ENCODE measurements around the gene HBP1. TPM values are rescaled to one million over a fixed set of nuclear protein-coding genes. Genes with fewer than 3 reads are reported as not detected.

The HBP1 gene
- polyA plus RNA-seq, 1 donor from 2014 or later = 37.7 TPM

DNA sequence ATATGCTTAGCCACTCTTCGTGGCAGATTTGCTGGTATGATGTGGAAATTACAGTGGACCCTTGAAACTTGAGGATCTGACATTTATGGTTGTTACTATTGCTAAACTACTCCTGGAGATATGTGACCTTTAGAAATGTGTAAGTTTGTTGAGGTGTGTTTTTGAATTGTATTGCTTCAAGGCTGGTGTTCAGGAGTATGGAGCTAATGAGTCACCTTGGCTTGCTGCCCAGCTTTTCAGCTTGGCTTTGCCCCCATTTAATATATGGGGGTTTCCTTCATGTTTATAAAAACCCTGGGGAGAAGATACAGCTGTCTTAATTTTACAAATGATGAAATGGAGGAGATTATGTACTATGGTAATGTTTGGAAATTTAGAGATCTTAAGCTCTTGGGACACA is 11.6 kb downstream of the HBP1 start:
- Histone ChIP-seq H3K9me2 (ENCODE audit: insufficient read depth, low read length) (no peaks in the 10 kb centered on the region), H3K4me2 (ENCODE audit: low read length) (no peak overlapping the region), H3F3A (ENCODE audit: insufficient read depth, low read length, poor library complexity, severe bottlenecking) (no peaks in the 10 kb centered on the region), H3K27ac (ENCODE audit: low read length) (no peak overlapping the region), H3K9ac (ENCODE audit: low read length) (no peak overlapping the region), H3K4me3 (ENCODE audit: low read length) (no peak overlapping the region), H3K9me3 (ENCODE audit: low read length) (no peaks in the 10 kb centered on the region), H2AFZ (ENCODE audit: low read depth, low read length) (no peak overlapping the region), H3K27me3 (ENCODE audit: insufficient read depth, low read depth, low read length) (no peaks in the 10 kb centered on the region), H3K36me3 (ENCODE audit: insufficient read depth, low read length) (peaks cover 12% of the 10 kb centered on the region), H4K20me1 (ENCODE audit: insufficient read depth) (no peaks in the 10 kb centered on the region), H3K79me2 (replicated peaks; ENCODE audit: insufficient read depth, low read length) (peaks cover 27% of the 10 kb centered on the region)
- TF ChIP-seq EP300 (conservative IDR thresholded peaks at IDR 0.05; ENCODE audit: poor library complexity, severe bottlenecking) (no peak), POLR2AphosphoS5 (IDR thresholded peaks at IDR 0.05) (no peak), MXI1 (conservative IDR thresholded peaks at IDR 0.05; ENCODE audit: poor library complexity, severe bottlenecking) (no peak), RAD21 (conservative IDR thresholded peaks at IDR 0.05) (no peak), SMC3 (conservative IDR thresholded peaks at IDR 0.05; ENCODE audit: poor library complexity) (no peak), EZH2 (IDR thresholded peaks at IDR 0.05; ENCODE audit: borderline replicate concordance, insufficient read depth, low read length, poor library complexity, severe bottlenecking) (no peak), TAF1 (IDR thresholded peaks at IDR 0.05; ENCODE audit: low read depth) (no peak)
- TF ChIP-seq, protein P1, sequence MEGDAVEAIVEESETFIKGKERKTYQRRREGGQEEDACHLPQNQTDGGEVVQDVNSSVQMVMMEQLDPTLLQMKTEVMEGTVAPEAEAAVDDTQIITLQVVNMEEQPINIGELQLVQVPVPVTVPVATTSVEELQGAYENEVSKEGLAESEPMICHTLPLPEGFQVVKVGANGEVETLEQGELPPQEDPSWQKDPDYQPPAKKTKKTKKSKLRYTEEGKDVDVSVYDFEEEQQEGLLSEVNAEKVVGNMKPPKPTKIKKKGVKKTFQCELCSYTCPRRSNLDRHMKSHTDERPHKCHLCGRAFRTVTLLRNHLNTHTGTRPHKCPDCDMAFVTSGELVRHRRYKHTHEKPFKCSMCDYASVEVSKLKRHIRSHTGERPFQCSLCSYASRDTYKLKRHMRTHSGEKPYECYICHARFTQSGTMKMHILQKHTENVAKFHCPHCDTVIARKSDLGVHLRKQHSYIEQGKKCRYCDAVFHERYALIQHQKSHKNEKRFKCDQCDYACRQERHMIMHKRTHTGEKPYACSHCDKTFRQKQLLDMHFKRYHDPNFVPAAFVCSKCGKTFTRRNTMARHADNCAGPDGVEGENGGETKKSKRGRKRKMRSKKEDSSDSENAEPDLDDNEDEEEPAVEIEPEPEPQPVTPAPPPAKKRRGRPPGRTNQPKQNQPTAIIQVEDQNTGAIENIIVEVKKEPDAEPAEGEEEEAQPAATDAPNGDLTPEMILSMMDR (IDR thresholded peaks at IDR 0.05; ENCODE audit: poor library complexity, severe bottlenecking) = no peak
- TF ChIP-seq, protein P2, sequence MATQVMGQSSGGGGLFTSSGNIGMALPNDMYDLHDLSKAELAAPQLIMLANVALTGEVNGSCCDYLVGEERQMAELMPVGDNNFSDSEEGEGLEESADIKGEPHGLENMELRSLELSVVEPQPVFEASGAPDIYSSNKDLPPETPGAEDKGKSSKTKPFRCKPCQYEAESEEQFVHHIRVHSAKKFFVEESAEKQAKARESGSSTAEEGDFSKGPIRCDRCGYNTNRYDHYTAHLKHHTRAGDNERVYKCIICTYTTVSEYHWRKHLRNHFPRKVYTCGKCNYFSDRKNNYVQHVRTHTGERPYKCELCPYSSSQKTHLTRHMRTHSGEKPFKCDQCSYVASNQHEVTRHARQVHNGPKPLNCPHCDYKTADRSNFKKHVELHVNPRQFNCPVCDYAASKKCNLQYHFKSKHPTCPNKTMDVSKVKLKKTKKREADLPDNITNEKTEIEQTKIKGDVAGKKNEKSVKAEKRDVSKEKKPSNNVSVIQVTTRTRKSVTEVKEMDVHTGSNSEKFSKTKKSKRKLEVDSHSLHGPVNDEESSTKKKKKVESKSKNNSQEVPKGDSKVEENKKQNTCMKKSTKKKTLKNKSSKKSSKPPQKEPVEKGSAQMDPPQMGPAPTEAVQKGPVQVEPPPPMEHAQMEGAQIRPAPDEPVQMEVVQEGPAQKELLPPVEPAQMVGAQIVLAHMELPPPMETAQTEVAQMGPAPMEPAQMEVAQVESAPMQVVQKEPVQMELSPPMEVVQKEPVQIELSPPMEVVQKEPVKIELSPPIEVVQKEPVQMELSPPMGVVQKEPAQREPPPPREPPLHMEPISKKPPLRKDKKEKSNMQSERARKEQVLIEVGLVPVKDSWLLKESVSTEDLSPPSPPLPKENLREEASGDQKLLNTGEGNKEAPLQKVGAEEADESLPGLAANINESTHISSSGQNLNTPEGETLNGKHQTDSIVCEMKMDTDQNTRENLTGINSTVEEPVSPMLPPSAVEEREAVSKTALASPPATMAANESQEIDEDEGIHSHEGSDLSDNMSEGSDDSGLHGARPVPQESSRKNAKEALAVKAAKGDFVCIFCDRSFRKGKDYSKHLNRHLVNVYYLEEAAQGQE (IDR thresholded peaks at IDR 0.05; ENCODE audit: borderline replicate concordance) = no peak

DNA sequence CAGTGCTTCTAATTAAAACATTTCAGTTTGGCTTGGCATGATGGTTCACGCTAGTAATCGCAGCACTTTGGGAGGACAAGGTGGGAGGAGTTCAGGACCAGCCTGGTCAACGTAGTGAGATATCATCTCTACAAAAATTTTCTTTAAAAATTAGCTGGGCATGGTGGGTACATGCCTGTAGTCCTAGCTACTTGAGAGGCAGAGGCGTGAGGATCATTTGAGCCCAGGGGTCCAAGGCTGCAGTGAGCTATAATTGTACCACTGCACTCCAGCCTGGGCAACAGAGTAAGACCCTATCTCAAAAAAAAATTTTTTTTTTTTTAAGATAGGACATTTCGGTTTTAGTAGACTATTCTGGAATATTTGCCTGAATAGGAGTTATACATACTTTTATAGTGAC is 12.4 kb downstream of the HBP1 start:
- TF ChIP-seq MXI1 (conservative IDR thresholded peaks at IDR 0.05; ENCODE audit: poor library complexity, severe bottlenecking) = no peak
- TF ChIP-seq TAF1 (IDR thresholded peaks at IDR 0.05; ENCODE audit: low read depth) = no peak
- TF ChIP-seq POLR2AphosphoS5 (IDR thresholded peaks at IDR 0.05) = no peak
- TF ChIP-seq, protein P1 (IDR thresholded peaks at IDR 0.05; ENCODE audit: poor library complexity, severe bottlenecking) = no peak
- TF ChIP-seq RAD21 (conservative IDR thresholded peaks at IDR 0.05) = no peak
- TF ChIP-seq SMC3 (conservative IDR thresholded peaks at IDR 0.05; ENCODE audit: poor library complexity) = no peak
- Histone ChIP-seq H4K20me1 (ENCODE audit: insufficient read depth) (no peaks in the 10 kb centered on the region), H3K27me3 (ENCODE audit: insufficient read depth, low read depth, low read length) (no peaks in the 10 kb centered on the region), H3K36me3 (ENCODE audit: insufficient read depth, low read length) (peaks cover 12% of the 10 kb centered on the region), H3K9ac (ENCODE audit: low read length) (no peak overlapping the region), H3K79me2 (replicated peaks; ENCODE audit: insufficient read depth, low read length) (peaks cover 24% of the 10 kb centered on the region), H3K27ac (ENCODE audit: low read length) (no peak overlapping the region), H3K4me3 (ENCODE audit: low read length) (no peak overlapping the region), H3K4me2 (ENCODE audit: low read length) (no peak overlapping the region), H3K9me3 (ENCODE audit: low read length) (no peaks in the 10 kb centered on the region), H3K9me2 (ENCODE audit: insufficient read depth, low read length) (no peaks in the 10 kb centered on the region), H2AFZ (ENCODE audit: low read depth, low read length) (no peak overlapping the region), H3F3A (ENCODE audit: insufficient read depth, low read length, poor library complexity, severe bottlenecking) (no peaks in the 10 kb centered on the region)

Data from neural cell (in vitro differentiated cells).